OCI-LY3 (cell line): Measurements from ENCODE around the gene IMMT.

ENCODE experiments used
- H2AFZ ChIP-seq: fragments of 200-600, 300-600 bp; shearing (Covaris generic); 2 replicates; pipeline ENCODE4 v1.6.0; 2014; ENCODE audit warnings: antibody characterized with exemption, low read depth, low read length
- H3K27ac ChIP-seq: fragments of 200-600, 300-600 bp; sonication (generic); 2 replicates; pipeline ENCODE4 v1.5.1; 2014; ENCODE audit warnings: mild to moderate bottlenecking, low read length, moderate library complexity, mixed read lengths
- H3K27me3 ChIP-seq: fragments of 200-600, 300-600 bp; sonication (generic); 2 replicates; pipeline ENCODE4 v1.6.1; 2014; ENCODE audit warnings: low read depth, low read length, mixed read lengths
- H3K36me3 ChIP-seq: fragments of 200-600, 300-600 bp; sonication (generic); replicated peaks from 2 replicates; pipeline ENCODE3; 2014; ENCODE audit warnings: low read depth, low read length, mixed read lengths
- H3K4me1 ChIP-seq: fragments of 300-600, 200-600 bp; sonication (generic); 2 replicates; pipeline ENCODE4 v1.6.1; 2014; ENCODE audit warnings: low read length, mixed read lengths
- H3K4me2 ChIP-seq: fragments of 200-600, 300-600 bp; sonication (generic); 2 replicates; pipeline ENCODE4 v1.6.1; 2014; ENCODE audit warnings: low read length, mixed read lengths
- H3K4me3 ChIP-seq: fragments of 300-600, 200-600 bp; sonication (generic); 2 replicates; pipeline ENCODE4 v1.5.1; 2014; ENCODE audit warnings: antibody characterized with exemption, mild to moderate bottlenecking, low read length, moderate library complexity
- H3K79me2 ChIP-seq: fragments of 300-600, 200-600 bp; shearing (Covaris generic); 2 replicates; pipeline ENCODE4 v1.6.1; 2014; ENCODE audit warnings: mild to moderate bottlenecking, low read length, mixed read lengths
- H3K9ac ChIP-seq: fragments of 300-600, 200-600 bp; shearing (Covaris generic); 2 replicates; pipeline ENCODE4 v1.6.0; 2014; ENCODE audit warnings: mild to moderate bottlenecking, low read length, moderate library complexity
- H3K9me3 ChIP-seq: fragments of 200-600, 300-600 bp; shearing (Covaris generic); 2 replicates; pipeline ENCODE4 v1.6.1; 2014; ENCODE audit warnings: low read length, mixed read lengths; ENCODE audit not compliant: insufficient read depth
- H4K20me1 ChIP-seq: fragments of 200-600, 300-600 bp; sonication (generic); 2 replicates; pipeline ENCODE4 v1.6.1; 2016; ENCODE audit warnings: low read length, mixed read lengths; ENCODE audit not compliant: insufficient read depth
- CTCF ChIP-seq: fragments of 200-600, 300-600 bp; sonication (generic); IDR thresholded peaks from 2 replicates; pipeline ENCODE4 v1.5.1; 2014; ENCODE audit warnings: antibody characterized with exemption, low read length, low read depth
- EZH2phosphoT487 ChIP-seq: fragments of 200-600 bp; shearing (Covaris generic); IDR thresholded peaks from 2 replicates; pipeline ENCODE4 v1.6.1; 2018; ENCODE audit warnings: antibody characterized with exemption, mixed run types, low read depth

IMMT gene

GRCh38 chr2:86226636-86227520, 31.6 kb upstream of the IMMT start:
- no peaks in the 10 kb centered on the region for H3K36me3 ChIP-seq
- no peaks in the 10 kb centered on the region for H3K9me3 ChIP-seq
- no peak overlapping the region for H3K4me2 ChIP-seq
- no peak overlapping the region for H3K27ac ChIP-seq
- H4K20me1 ChIP-seq, result no peaks in the 10 kb centered on the region
- H3K4me1 ChIP-seq, result peaks cover 32% of the 10 kb centered on the region
- H3K79me2 ChIP-seq, result no peaks in the 10 kb centered on the region
- H3K27me3 ChIP-seq, result peaks cover 3% of the 10 kb centered on the region; the same call in 1 of the 2 replicates
- no peak for TF ChIP-seq EZH2phosphoT487
- no peak for TF ChIP-seq CTCF
- no peak overlapping the region for H3K4me3 ChIP-seq
- no peak overlapping the region for H2AFZ ChIP-seq
- no peak overlapping the region for H3K9ac ChIP-seq

DNA sequence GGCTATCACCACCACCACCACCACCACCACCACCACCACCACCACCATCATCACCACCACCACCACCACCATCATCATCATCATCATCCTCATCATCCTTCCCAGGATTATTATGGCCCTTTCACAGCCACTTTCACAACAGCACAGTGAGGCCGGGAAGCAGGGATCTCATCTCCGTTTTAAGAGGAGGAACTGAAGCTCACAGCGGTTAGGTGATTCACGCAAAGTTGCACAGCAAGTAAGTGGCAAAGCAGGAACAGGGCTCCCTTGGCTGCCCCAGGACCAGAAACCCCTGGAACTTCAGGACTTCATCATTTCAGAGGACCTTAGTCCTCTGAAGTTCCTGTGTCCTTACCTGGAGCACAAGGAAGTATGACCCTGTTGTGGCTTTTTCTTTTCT, 30.8 kb upstream of the IMMT start:
- no peaks in the 10 kb centered on the region for H3K9me3 ChIP-seq
- no peak for TF ChIP-seq EZH2phosphoT487
- no peak for TF ChIP-seq CTCF
- H3K79me2 ChIP-seq, result no peaks in the 10 kb centered on the region
- H3K36me3 ChIP-seq, result no peaks in the 10 kb centered on the region
- H3K4me1 ChIP-seq, result peaks cover 32% of the 10 kb centered on the region
- no peak overlapping the region for H3K4me3 ChIP-seq
- H3K4me2 ChIP-seq, result peak overlapping the region; percentile 44
- no peaks in the 10 kb centered on the region for H4K20me1 ChIP-seq
- no peak overlapping the region for H3K27ac ChIP-seq
- H3K27me3 ChIP-seq, result peaks cover 3% of the 10 kb centered on the region; the same call in 1 of the 2 replicates
- H2AFZ ChIP-seq, result no peak overlapping the region
- no peak overlapping the region for H3K9ac ChIP-seq

DNA sequence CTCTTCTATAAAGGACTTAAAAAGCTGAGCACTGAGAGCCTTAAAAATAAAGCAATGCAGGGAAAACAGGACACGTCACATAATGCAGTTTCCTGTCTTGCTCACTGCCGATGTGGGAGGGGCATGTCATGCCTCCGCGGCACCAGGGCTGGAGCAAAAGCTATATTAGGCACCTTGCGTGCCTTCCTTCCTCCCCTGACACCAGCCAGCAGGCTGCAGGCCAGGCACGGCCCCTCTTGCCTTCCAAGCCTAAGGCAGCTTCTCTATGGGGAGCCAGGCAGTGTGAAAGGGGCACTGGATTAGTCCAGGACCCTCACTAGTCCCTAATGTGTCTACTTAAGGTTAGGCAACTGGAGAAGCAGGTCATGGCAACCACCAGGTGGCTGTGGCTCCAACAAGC, 30.3 kb upstream of the IMMT start:
- no peaks in the 10 kb centered on the region for H3K9me3 ChIP-seq
- H3K9ac ChIP-seq, result peak overlapping the region; percentile 29; the same call in 1 of the 2 replicates
- no peaks in the 10 kb centered on the region for H3K79me2 ChIP-seq
- peak overlapping the region; percentile 70 for H3K4me2 ChIP-seq
- TF ChIP-seq CTCF, result peak; percentile 17; the same call in 1 of the 2 replicates
- no peak for TF ChIP-seq EZH2phosphoT487
- no peaks in the 10 kb centered on the region for H3K36me3 ChIP-seq
- no peak overlapping the region for H3K27ac ChIP-seq
- peak overlapping the region; percentile 50; the same call in 1 of the 2 replicates for H3K4me3 ChIP-seq
- H3K4me1 ChIP-seq, result peaks cover 32% of the 10 kb centered on the region
- peaks cover 3% of the 10 kb centered on the region; the same call in 1 of the 2 replicates for H3K27me3 ChIP-seq
- no peaks in the 10 kb centered on the region for H4K20me1 ChIP-seq
- H2AFZ ChIP-seq, result peak overlapping the region; percentile 72; the same call in 1 of the 2 replicates

GRCh38 chr2:86224645-86225355, 29.5 kb upstream of the IMMT start:
- no peak overlapping the region for H3K9ac ChIP-seq
- H3K27me3 ChIP-seq, result peaks cover 3% of the 10 kb centered on the region; the same call in 1 of the 2 replicates
- H3K9me3 ChIP-seq, result no peaks in the 10 kb centered on the region
- H2AFZ ChIP-seq, result no peak overlapping the region
- peaks cover 31% of the 10 kb centered on the region for H3K4me1 ChIP-seq
- no peaks in the 10 kb centered on the region for H3K36me3 ChIP-seq
- H3K27ac ChIP-seq, result no peak overlapping the region
- TF ChIP-seq EZH2phosphoT487, result no peak
- TF ChIP-seq CTCF, result peak; percentile 42
- H3K4me3 ChIP-seq, result no peak overlapping the region
- H3K4me2 ChIP-seq, result no peak overlapping the region
- H3K79me2 ChIP-seq, result no peaks in the 10 kb centered on the region
- H4K20me1 ChIP-seq, result no peaks in the 10 kb centered on the region
